Common myeloid progenitor, CD34-positive (primary cell): Measurements from ENCODE around the gene SCARB1.

ENCODE experiments used
- CTCF ChIA-PET: fragments of 350-600 bp; sonication (Branson Sonifier 250); formaldehyde crosslinking; loops from one replicate; lab custom pipeline; 2021; ENCODE audit warnings: antibody characterized with exemption; lab: Charles Lee
- POLR2A ChIA-PET: fragments of 350-600 bp; sonication (Branson Sonifier 250); formaldehyde crosslinking; loops from one replicate; lab custom pipeline; 2021; ENCODE audit warnings: antibody characterized with exemption; lab: Charles Lee
- DNase-seq, 3 donors: peaks; one replicate each; pipeline versions ENCODE4 v3.0.0 to v3.0.0-alpha.2; 2013
- H3K27ac ChIP-seq, 2 experiments: 1 replicate in 1 of 2; 2 replicates in 1 of 2; pipeline ENCODE4 v1.7.0; 2013; ENCODE audit warnings: inconsistent platforms in 2 of 2, low read length in 2 of 2, mild to moderate bottlenecking in 2 of 2, low read depth in 1 of 2, moderate library complexity in 1 of 2; ENCODE audit not compliant: severe bottlenecking in 2 of 2, insufficient read depth in 1 of 2, poor library complexity in 1 of 2
- H3K27me3 ChIP-seq, 5 experiments: replicated peaks in 2 of 5; 1 replicate in 3 of 5; 2 replicates in 2 of 5; pipeline versions ENCODE4 v1.6.1 to v1.7.0; 2013; ENCODE audit warnings: low read length in 4 of 5, mild to moderate bottlenecking in 2 of 5, moderate library complexity in 2 of 5, inconsistent platforms in 1 of 5; ENCODE audit not compliant: insufficient read depth in 5 of 5, control insufficient read depth in 4 of 5
- H3K36me3 ChIP-seq, 4 experiments: 1 replicate in 2 of 4; 2 replicates in 2 of 4; pipeline versions ENCODE4 v1.6.1 to v1.7.0; 2013; ENCODE audit warnings: low read length in 3 of 4, control low read depth in 1 of 4, mild to moderate bottlenecking in 1 of 4; ENCODE audit not compliant: control insufficient read depth in 4 of 4, insufficient read depth in 4 of 4
- H3K4me1 ChIP-seq, 4 experiments: 1 replicate in 3 of 4; 2 replicates in 1 of 4; pipeline versions ENCODE4 v1.6.1 to v1.7.1; 2013; ENCODE audit warnings: low read length in 3 of 4, mild to moderate bottlenecking in 3 of 4, control low read depth in 1 of 4, inconsistent platforms in 1 of 4, moderate library complexity in 1 of 4; ENCODE audit not compliant: control insufficient read depth in 4 of 4, insufficient read depth in 4 of 4; ENCODE audit errors: control extremely low read depth in 1 of 4
- H3K4me3 ChIP-seq, 7 experiments: 1 replicate in 4 of 7; 2 replicates in 3 of 7; pipeline versions ENCODE4 v1.5.1 to v1.7.0; 2013; ENCODE audit warnings: mild to moderate bottlenecking in 7 of 7, low read length in 6 of 7, moderate library complexity in 6 of 7, inconsistent platforms in 2 of 7, low read depth in 2 of 7, control low read depth in 1 of 7; ENCODE audit not compliant: insufficient read depth in 4 of 7, control insufficient read depth in 1 of 7; ENCODE audit errors: extremely low read depth in 1 of 7
- H3K9me3 ChIP-seq, 5 experiments: 1 replicate in 4 of 5; 2 replicates in 1 of 5; pipeline versions ENCODE4 v1.6.1 to v1.7.1; 2013; ENCODE audit warnings: low read length in 4 of 5, mild to moderate bottlenecking in 2 of 5, inconsistent platforms in 1 of 5, low read depth in 1 of 5, moderate library complexity in 1 of 5; ENCODE audit not compliant: control insufficient read depth in 4 of 5, insufficient read depth in 2 of 5; ENCODE audit errors: control extremely low read depth in 1 of 5
- WGBS: methylation state at CpG from one replicate; pipeline ENCODE4 v1.1.5; 2013; ENCODE audit not compliant: insufficient coverage; 5-methylcytosine and 5-hydroxymethylcytosine counted together

Gene SCARB1

GRCh38 chr12:124758266-124759220 lies 105.1 kb downstream of the SCARB1 start:
- H3K9me3 ChIP-seq, result peaks cover 0 to 7% (median 0%) of the 10 kb centered on the region in 5 experiments
- POLR2A ChIA-PET, result no interaction called here
- no peaks in the 10 kb centered on the region for H3K36me3 ChIP-seq
- CTCF ChIA-PET, result interaction anchor here (0.7 to 5.4 kb wide), 2 partner anchors 7 to 627 kb away, joined by 3 to 33 read pairs; no protein-coding TSS in a partner anchor
- no peak overlapping the region for H3K4me3 ChIP-seq
- no peak overlapping the region for H3K27ac ChIP-seq
- peaks cover 0 to 51% (median 42%) of the 10 kb centered on the region in 4 experiments for H3K4me1 ChIP-seq
- no peak for DNase-seq
- no peaks in the 10 kb centered on the region for H3K27me3 ChIP-seq
- 90% methylated on average over 30 of the region's 32 CpGs for WGBS

- no peak for DNase-seq
- 100% methylated on average over 2 of the region's 4 CpGs for whole genome bisulfite sequencing
- Histone ChIP-seq H3K27ac (no peak overlapping the region), H3K9me3 (peaks cover 0 to 7% (median 0%) of the 10 kb centered on the region in 5 experiments), H3K4me3 (no peak overlapping the region), H3K36me3 (no peaks in the 10 kb centered on the region), H3K4me1 (peaks cover 0 to 54% (median 43%) of the 10 kb centered on the region in 4 experiments), H3K27me3 (no peaks in the 10 kb centered on the region)
- POLR2A ChIA-PET, result no interaction called here
- CTCF ChIA-PET, result interaction anchor here (0.9 to 5.4 kb wide), 5 partner anchors 9 to 112 kb away, joined by 3 to 33 read pairs (median 3); no protein-coding TSS in a partner anchor
Measured at GRCh38 chr12:124757329-124757728, 106.3 kb downstream of the SCARB1 start.

- Histone ChIP-seq H3K36me3 (no peaks in the 10 kb centered on the region), H3K27ac (no peak overlapping the region), H3K4me3 (no peak overlapping the region), H3K27me3 (no peaks in the 10 kb centered on the region), H3K9me3 (peaks cover 0 to 7% (median 0%) of the 10 kb centered on the region in 5 experiments), H3K4me1 (peaks cover 0 to 51% (median 42%) of the 10 kb centered on the region in 4 experiments)
- DNase-seq, result no peak
- ChIA-PET CTCF (interaction anchor here (0.9 to 5.4 kb wide), 9 partner anchors 9 to 725 kb away, joined by 3 to 33 read pairs (median 3); no protein-coding TSS in a partner anchor), POLR2A (no interaction called here)
- WGBS, result 97% methylated on average over 3 of the region's 3 CpGs
Measured at GRCh38 chr12:124756760-124757159, 106.9 kb downstream of the SCARB1 start.

GRCh38 chr12:124756166-124756565 lies 107.5 kb downstream of the SCARB1 start:
- no peak overlapping the region for H3K27ac ChIP-seq
- 89% methylated on average over 5 of the region's 6 CpGs for WGBS
- CTCF ChIA-PET, result interaction anchor here (0.6 to 5.4 kb wide), 9 partner anchors 10 to 724 kb away, joined by 3 to 33 read pairs (median 4); no protein-coding TSS in a partner anchor
- POLR2A ChIA-PET, result no interaction called here
- no peak overlapping the region for H3K4me3 ChIP-seq
- no peaks in the 10 kb centered on the region for H3K27me3 ChIP-seq
- peaks cover 0 to 50% (median 42%) of the 10 kb centered on the region in 4 experiments for H3K4me1 ChIP-seq
- H3K9me3 ChIP-seq, result peaks cover 0 to 7% (median 0%) of the 10 kb centered on the region in 5 experiments
- peak in 1 of 3 donors; percentile 43 for DNase-seq
- H3K36me3 ChIP-seq, result no peaks in the 10 kb centered on the region

GRCh38 chr12:124755801-124756148 lies 107.9 kb downstream of the SCARB1 start:
- no peak for DNase-seq
- POLR2A ChIA-PET, result interaction anchor here (0.5 kb wide), 1 partner anchor 25 kb away, joined by 5 read pairs; no protein-coding TSS in a partner anchor
- Histone ChIP-seq H3K4me3 (peak overlapping the region in 1 of 7 experiments; percentile 3), H3K4me1 (peaks cover 0 to 48% (median 43%) of the 10 kb centered on the region in 4 experiments), H3K27me3 (no peaks in the 10 kb centered on the region), H3K27ac (no peak overlapping the region), H3K36me3 (no peaks in the 10 kb centered on the region), H3K9me3 (peaks cover 0 to 7% (median 0%) of the 10 kb centered on the region in 5 experiments)
- CTCF ChIA-PET, result interaction anchor here (0.5 to 5.4 kb wide), 10 partner anchors 10 to 724 kb away, joined by 3 to 33 read pairs (median 4); no protein-coding TSS in a partner anchor
- 52% methylated on average over 6 of the region's 8 CpGs for WGBS

GRCh38 chr12:124754949-124755800 lies 108.5 kb downstream of the SCARB1 start:
- ChIA-PET POLR2A (interaction anchor here (0.5 kb wide), 1 partner anchor 24 kb away, joined by 5 read pairs; no protein-coding TSS in a partner anchor), CTCF (interaction anchor here (0.5 to 5.4 kb wide), 11 partner anchors 9 to 723 kb away, joined by 3 to 33 read pairs (median 4); no protein-coding TSS in a partner anchor)
- H3K27me3 ChIP-seq, result no peaks in the 10 kb centered on the region
- H3K36me3 ChIP-seq, result no peaks in the 10 kb centered on the region
- peak overlapping the region in 1 of 2 experiments; percentile 14 for H3K27ac ChIP-seq
- H3K9me3 ChIP-seq, result peaks cover 0 to 7% (median 0%) of the 10 kb centered on the region in 5 experiments
- H3K4me3 ChIP-seq, result peak overlapping the region in 4 of 7 experiments; percentile 3 to 31 (median 26)
- 1% methylated on average over 11 of the region's 20 CpGs for WGBS
- peak; percentile 71 to 90 (median 87) for DNase-seq
- peaks cover 0 to 47% (median 41%) of the 10 kb centered on the region in 4 experiments for H3K4me1 ChIP-seq
